Left renal cortex interstitium (tissue), 4 donors: ENCODE measurements around the gene GRB10. TPM values are rescaled to one million over a fixed set of nuclear protein-coding genes. Genes with fewer than 3 reads are reported as not detected.

Source experiments
- DNase-seq, 4 donors: peaks; one replicate each; pipeline ENCODE4 v3.0.0-alpha.2; 2013; ENCODE audit warnings: low read depth in 4 of 4, low spot score in 2 of 4, missing footprints in 1 of 4
- polyA plus RNA-seq, 4 donors: library from polyadenylated mRNA; unstranded; fragments of 120-200 nt; gene quantifications; one replicate each; pipeline ENCODE4 v1.2.1, GENCODE V29; 2013; ENCODE audit not compliant: insufficient read length in 4 of 4

The GRB10 gene
- polyA plus RNA-seq, 4 donors = 25.7 to 47.8 (median 35.6) TPM

- DNase-seq = no peak
Observed at GRCh38 chr7:50621973-50622490, 160.7 kb downstream of the GRB10 start.

GRCh38 chr7:50621206-50621605 lies 161.5 kb downstream of the GRB10 start:
- DNase-seq = no peak

GRCh38 chr7:50620433-50620832 lies 162.3 kb downstream of the GRB10 start:
- DNase-seq = no peak

- DNase-seq = no peak
Observed at GRCh38 chr7:50619684-50620083, 163.0 kb downstream of the GRB10 start.

- DNase-seq = no peak
Observed at GRCh38 chr7:50618281-50618680, 164.4 kb downstream of the GRB10 start.

- DNase-seq = no peak
Observed at GRCh38 chr7:50615519-50616080, 167.1 kb downstream of the GRB10 start.

- no peak for DNase-seq
Observed at GRCh38 chr7:50614721-50615518, 167.8 kb downstream of the GRB10 start.

- no peak for DNase-seq
Observed at GRCh38 chr7:50613473-50613872, 169.2 kb downstream of the GRB10 start.

GRCh38 chr7:50612704-50613103 lies 170.0 kb downstream of the GRB10 start:
- no peak for DNase-seq

- no peak for DNase-seq
Observed at GRCh38 chr7:50610521-50611277, 172.0 kb downstream of the GRB10 start.

- DNase-seq = no peak
Observed at GRCh38 chr7:50608196-50608906, 174.3 kb downstream of the GRB10 start.

- DNase-seq = no peak
Observed at GRCh38 chr7:50607524-50608125, 175.1 kb downstream of the GRB10 start.

GRCh38 chr7:50605059-50605458 lies 177.6 kb downstream of the GRB10 start:
- DNase-seq = no peak

GRCh38 chr7:50603287-50603686 lies 179.4 kb downstream of the GRB10 start:
- no peak for DNase-seq

GRCh38 chr7:50599385-50599784 lies 183.3 kb downstream of the GRB10 start:
- no peak for DNase-seq

GRCh38 chr7:50598460-50599343 lies 184.0 kb downstream of the GRB10 start:
- no peak for DNase-seq

GRCh38 chr7:50596484-50596883 lies 186.2 kb downstream of the GRB10 start:
- DNase-seq = no peak

- no peak for DNase-seq
Observed at GRCh38 chr7:50595491-50596102, 187.1 kb downstream of the GRB10 start.
